ENCODE results near the gene LSMEM2.
"Not testable (repeated sequence)": the region's sequence is repeated elsewhere in the genome, so short reads cannot be mapped to it uniquely, and the experiment has no call there.

The LSMEM2 gene

GRCh38 chr3:50264964-50265485, 13.9 kb upstream of the LSMEM2 start:
- DNase-seq (ENCODE audit: low read depth in 2 of 2) = no peak

- DNase-seq (ENCODE audit: low read depth in 2 of 2) = no peak
Measured at GRCh38 chr3:50265571-50265970, 13.3 kb upstream of the LSMEM2 start.

- no peak for DNase-seq (ENCODE audit: low read depth in 2 of 2)
Measured at GRCh38 chr3:50266017-50266416, 12.9 kb upstream of the LSMEM2 start.

DNA sequence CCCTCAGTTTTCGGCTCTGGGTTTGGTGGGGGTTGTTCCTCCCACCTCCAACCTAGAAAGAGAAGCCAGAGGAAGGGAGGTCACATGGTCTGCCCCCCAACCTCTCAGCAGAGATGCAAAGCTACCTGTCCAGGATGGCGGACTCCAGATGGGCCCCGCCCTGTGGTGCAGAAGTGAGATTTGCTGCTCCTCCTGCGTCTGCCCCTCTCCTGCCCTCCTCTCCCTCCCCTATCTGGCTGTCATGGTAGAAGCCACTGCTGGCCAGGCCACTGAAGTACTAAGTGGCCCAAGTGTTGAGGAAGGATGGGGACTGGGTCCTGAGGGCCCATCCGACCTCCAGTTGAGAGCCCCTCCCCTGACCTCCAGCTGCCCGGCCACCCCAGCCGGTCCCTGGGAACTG, 12.1 kb upstream of the LSMEM2 start:
- no peak for DNase-seq (ENCODE audit: low read depth in 2 of 2)

DNA sequence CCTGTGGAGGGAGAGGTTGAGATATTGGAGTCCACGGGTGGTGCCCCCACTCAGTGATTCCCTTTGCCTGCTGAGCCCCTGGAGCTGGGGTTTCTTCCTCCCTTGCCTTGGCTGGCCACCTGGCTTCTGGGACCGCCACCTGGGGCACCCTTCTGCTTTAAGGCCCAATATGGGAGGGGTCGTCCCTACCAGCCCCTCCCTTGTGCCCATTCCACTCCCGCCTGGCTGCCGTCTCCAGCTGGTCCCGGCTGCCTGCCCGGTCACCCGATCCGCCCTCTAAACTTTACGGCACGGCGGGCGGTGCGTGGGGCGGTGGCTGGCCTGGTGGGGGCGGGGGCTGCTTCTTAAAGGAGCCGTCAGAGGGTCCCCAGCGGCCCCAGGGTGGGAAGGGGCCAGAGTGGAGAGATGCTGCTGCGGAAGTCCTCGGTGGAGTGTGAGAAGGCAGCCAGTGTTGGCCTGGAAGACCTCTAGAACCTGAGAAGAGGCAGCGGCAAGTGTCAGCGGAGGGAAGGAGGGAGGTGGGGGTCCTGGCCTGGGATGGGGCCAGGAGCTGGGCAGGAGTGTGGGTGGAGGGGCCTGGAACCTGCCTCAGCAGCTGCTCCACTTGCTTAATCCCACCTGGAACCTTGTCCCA, 11.5 kb upstream of the LSMEM2 start:
- no peak for DNase-seq (ENCODE audit: low read depth in 2 of 2)

DNA sequence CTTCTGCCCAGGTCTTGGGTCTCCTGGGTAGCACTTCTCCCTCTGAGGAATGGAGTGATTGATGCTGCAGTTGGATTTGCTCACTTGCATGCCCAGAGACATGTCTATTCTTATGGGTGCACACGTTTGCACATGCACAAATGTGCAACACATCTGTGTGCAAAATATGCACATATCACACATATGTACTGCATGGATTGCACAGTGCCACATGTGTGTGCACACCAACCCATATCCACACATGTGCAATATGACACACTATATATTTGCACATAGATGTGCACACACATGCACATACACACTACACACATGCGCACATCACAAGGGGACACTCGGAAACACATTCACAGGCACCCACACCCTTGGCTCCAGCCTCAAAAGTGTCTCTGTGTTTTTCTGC, 10.6 kb upstream of the LSMEM2 start:
- no peak for DNase-seq (ENCODE audit: low read depth in 2 of 2)

GRCh38 chr3:50268703-50269451, 10.0 kb upstream of the LSMEM2 start, which contains the start of gene SEMA3B:
SEMA3B (plus strand) TSS chr3:50269147; CDS start chr3:50269241, 94 bp downstream.
- DNase-seq (ENCODE audit: low read depth in 2 of 2) = no peak

GRCh38 chr3:50269460-50269859, 9.4 kb upstream of the LSMEM2 start:
- DNase-seq (ENCODE audit: low read depth in 2 of 2) = no peak

- no peak for DNase-seq (ENCODE audit: low read depth in 2 of 2)
Measured at GRCh38 chr3:50269977-50270413, 8.9 kb upstream of the LSMEM2 start.

DNA sequence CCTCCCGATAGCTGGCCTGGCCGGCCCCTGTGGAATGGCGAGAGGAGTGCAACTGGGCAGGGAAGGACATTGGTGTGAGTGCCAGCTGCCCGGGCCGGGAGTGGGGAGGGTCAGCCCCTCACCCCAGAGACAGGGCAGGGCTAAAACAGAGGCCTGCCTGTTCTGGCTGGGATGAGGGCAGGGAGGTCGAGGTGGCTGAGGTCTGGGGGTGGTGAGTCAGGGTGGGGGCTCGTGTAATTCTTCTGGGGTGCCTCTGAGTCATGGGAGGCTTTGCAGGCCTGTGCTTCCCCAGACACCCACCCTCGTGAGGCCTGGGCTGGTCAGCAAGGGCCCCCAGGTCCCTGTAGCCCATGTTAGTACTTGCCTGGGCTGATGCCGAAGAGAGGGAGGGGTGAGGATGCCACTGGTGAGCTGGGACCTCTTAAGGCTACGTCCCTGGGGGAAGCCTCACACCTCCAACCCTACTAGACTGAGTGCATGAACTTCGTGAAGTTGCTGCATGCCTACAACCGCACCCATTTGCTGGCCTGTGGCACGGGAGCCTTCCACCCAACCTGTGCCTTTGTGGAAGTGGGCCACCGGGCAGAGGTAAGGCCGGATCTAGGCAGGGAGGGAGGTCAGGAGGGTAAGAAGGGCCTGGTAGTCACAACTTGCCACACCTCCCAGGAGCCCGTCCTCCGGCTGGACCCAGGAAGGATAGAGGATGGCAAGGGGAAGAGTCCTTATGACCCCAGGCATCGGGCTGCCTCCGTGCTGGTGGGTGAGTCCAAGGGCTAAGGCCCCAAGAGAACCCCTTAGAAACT, 8.3 kb upstream of the LSMEM2 start:
- DNase-seq (ENCODE audit: low read depth in 2 of 2) = no peak

GRCh38 chr3:50271314-50271936, 7.5 kb upstream of the LSMEM2 start:
- DNase-seq (ENCODE audit: low read depth in 2 of 2) = no peak

- DNase-seq (ENCODE audit: low read depth in 2 of 2) = not testable (repeated sequence)
Measured at GRCh38 chr3:50272538-50272910, 6.4 kb upstream of the LSMEM2 start.

DNA sequence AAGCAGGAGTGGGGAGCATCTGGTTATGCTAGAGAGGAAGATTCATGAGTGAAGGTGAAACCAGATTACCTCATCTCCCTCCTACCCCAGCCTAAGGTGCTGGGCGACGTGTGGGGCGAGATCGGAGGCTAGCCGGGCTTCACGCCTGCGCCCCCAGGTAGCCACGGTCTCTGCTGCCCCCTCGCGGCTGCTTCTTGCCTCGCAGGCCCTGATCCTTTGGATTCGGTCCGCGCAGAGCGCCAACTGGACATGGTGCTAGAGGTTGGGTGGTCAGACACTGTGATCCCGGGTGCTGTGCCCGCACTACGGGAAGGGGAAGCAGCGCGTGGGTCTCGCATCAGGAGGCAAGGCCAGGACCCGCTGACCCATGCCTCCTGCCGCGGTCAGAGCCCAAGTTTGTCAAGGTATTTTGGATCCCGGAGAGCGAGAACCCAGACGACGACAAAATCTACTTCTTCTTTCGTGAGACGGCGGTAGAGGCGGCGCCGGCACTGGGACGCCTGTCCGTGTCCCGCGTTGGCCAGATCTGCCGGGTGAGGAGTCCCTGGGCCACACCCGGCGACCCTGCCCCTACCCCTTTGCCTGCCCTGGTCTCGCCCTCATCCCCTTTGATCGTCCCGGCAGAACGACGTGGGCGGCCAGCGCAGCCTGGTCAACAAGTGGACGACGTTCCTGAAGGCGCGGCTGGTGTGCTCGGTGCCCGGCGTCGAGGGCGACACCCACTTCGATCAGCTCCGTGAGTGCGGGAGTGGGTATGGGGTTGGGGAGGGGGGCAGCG, 5.8 kb upstream of the LSMEM2 start:
- peak; percentile 86 to 93 for DNase-seq (ENCODE audit: low read depth in 2 of 2)

DNA sequence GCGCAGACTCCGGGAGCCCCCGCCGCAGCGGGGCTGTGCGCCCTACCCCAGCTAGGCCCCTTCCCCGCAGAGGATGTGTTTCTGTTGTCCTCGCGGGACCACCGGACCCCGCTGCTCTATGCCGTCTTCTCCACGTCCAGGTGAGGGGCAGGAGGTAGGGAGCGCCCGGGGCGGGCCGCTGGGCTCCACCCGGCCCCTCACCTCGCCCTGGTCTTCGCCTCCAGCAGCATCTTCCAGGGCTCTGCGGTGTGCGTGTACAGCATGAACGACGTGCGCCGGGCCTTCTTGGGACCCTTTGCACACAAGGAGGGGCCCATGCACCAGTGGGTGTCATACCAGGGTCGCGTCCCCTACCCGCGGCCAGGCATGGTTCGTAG, 5.2 kb upstream of the LSMEM2 start:
- no peak for DNase-seq (ENCODE audit: low read depth in 2 of 2)

GRCh38 chr3:50274371-50275104, 4.3 kb upstream of the LSMEM2 start:
- DNase-seq (ENCODE audit: low read depth in 2 of 2) = peak; percentile 40 to 78

DNA sequence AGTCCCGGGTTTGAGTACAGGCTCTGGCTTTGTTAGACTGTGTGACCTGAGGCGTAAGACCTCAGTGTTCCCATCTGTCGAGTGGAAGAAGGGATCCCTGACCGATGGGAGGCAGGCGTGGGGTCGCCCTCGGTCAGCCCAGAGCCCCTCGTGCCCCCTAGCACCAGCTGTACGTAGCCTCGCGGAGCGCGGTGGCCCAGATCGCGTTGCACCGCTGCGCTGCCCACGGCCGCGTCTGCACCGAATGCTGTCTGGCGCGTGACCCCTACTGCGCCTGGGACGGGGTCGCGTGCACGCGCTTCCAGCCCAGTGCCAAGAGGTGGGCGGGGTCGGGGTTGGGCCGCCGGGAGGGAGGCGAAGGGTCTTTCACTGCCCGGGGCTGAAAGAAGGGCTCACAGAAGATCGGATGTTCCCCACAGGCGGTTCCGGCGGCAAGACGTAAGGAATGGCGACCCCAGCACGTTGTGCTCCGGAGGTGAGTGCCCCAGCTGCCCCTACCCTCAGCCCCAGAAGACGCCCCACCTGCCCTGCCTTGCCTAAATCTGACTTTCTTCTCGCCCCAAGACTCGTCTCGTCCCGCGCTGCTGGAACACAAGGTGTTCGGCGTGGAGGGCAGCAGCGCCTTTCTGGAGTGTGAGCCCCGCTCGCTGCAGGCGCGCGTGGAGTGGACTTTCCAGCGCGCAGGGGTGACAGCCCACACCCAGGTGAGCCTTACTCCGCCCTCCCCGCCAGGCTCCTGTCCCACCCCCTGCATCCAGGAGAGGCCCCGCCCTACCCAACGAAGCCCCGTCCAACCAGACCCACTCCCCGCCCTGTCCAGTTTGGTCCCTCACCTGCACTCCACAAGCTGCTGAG, 3.5 kb upstream of the LSMEM2 start:
- DNase-seq (ENCODE audit: low read depth in 2 of 2) = no peak

- no peak for DNase-seq (ENCODE audit: low read depth in 2 of 2)
Measured at GRCh38 chr3:50275996-50276761, 2.7 kb upstream of the LSMEM2 start.

GRCh38 chr3:50276762-50277101, 2.2 kb upstream of the LSMEM2 start:
- DNase-seq (ENCODE audit: low read depth in 2 of 2) = no peak
